Measurements from ENCODE around the gene MMP3.

MMP3 gene

DNA sequence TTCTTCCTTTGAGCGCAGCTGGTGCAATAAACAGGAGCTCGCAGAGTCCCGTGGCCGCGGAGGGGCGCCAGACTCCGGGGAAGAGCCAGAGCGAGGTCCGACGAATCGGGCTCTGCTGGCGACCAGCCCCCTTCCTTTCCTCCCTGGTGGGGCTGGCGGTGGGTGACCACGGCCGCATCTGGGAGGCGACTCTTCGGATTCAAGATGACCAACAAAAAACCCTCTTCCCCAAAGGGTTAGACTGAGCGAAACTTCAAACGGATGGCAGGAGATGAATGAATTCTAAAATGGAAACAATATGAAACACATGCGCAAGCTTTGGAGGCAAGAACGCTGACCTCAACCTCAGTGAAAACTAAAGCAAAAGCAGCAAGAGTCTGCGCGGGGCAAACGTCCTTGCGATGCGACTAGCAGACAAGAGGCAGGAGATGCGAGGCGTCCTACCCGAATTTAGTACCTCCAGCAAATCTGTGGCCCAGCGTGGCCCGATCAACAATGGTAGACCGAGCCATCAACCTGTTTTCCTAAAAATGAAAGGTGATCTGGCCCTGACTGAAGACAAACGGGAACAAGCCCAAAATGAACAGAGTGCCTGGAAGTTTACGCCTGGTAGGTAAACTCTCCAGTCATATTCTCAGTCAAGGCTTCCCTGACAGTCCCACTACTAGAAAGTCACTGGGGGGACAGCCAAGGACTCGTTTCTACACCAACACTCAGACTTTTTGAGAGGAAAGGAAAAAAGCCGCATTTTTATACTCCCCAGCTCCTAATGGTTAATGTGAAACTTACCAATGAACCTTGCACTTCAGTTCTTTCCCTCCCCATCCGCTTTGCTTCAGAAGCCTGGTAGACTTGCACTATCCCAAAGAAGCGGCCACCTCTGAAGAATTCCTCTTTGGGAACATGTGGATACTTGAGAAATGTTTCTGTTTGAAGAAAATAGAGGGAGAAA lies 11.6 kb downstream of the MMP3 start:
- no peak for DNase-seq

DNA sequence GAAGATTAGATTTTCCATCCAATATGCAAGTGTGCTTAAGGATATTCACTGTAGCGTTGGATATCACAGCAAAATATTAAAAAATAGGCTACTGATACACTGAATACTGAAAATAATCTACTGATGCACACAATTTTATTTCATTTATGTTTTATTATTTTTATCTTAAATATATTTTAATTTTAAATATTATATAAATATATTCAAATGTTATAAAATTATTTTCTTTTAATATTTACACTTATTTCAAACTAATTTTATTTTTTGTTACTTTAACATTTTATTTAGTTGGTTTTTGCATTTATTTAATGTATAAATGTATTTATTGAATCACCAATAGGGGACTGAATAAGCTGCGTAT lies 12.3 kb downstream of the MMP3 start:
- DNase-seq, result no peak

DNA sequence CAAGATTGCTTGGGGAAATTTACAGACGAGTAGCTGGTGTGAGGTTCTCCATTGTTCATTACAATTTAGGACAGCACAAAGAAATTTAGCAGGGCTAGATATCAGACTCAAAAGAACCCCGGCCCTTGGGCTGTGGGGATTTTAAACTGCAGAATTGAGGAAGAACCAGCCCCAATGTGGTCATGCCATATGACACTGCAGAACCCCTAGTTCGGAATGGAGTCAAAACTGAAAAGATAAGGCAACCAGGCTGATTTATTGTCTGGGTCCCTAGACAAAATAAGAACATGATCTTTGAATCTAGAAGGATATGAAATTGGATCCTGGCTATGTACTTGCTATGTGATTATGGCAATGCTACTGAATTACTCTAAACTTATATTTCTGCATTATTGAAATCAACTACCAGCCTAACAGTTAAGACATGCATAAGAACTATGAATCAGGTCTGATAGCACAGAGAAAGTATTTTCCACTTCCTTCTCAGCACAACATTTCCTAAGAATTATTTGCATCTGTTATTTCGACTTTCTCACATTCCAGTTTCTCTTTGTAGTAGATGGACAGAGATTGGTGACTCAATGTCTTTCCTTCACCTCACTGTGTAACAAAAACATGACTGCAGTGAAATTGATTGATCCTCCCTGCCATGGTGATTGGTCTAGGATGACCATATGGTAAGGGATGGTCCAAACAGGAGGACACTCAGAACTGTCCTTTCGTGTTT lies 13.2 kb downstream of the MMP3 start:
- DNase-seq, result no peak

DNA sequence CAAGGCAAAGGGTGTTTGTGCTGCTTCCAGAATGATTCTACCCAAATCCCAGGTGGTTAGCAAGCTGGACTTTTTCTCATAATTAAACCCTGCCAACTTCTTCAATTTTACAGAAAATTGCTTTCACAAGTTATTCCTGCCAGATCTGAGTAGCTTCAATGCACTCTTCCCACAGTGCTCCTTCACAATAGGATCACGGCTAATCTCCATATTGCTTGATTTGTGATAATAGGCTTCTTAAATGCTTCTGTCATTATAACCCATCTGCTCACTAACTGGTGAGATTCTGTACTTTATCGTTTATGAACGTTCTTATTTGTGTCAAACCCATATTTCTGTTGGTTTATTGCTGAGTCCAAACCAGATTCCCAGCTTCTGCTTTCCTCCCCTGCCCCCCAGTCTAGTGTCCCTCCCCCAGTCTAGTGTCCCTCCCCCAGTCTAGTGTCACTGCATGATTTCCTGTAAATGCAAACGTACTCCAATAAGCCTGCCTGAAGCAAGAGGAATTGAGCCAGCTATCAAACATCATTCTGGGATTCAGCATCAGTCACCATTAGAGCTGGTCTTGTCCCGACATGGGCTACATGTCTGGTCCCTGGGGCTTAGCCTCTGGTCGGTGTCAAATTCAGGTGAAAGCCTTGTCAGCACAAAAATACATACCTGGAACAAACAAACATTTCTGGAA lies 14.0 kb downstream of the MMP3 start:
- DNase-seq, result no peak

DNA sequence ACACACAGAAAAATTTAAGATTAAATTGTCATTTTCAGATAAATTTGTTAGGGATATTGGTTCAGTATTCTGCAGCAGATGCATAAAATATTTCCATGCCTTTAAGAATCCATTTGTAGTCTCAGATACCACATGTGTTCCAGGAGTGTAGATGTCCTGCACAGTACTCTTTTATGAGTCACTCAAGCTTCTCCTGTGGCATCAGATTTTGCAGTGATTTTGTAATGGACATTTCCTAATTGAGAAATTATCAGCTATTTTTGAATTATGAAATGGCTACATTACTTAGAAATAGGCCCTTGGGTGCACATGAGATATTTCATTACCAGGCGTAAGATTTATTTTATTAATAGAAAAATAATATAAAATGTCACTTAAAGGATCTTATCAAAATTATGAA lies 18.9 kb downstream of the MMP3 start:
- DNase-seq, result no peak

DNA sequence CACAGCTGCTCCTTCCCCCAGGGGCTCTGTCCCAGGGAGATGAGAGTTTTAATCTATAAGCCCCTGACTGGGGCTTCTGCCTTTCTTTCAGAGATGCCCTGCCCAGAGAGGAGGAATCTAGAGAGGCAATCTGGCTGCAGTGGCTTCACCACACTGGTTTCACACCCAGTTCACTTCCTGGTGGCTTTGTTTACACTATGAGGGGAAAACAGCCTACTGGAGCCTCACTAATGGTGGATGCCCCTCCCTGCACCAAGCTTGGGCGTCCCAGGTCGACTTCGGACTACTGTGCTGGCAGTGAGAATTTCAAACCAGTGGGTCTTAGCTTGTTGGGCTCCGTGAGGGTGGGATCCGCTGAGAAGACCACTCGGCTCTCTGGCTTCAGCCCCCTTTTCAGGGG lies 23.9 kb downstream of the MMP3 start:
- DNase-seq, result no peak

DNA sequence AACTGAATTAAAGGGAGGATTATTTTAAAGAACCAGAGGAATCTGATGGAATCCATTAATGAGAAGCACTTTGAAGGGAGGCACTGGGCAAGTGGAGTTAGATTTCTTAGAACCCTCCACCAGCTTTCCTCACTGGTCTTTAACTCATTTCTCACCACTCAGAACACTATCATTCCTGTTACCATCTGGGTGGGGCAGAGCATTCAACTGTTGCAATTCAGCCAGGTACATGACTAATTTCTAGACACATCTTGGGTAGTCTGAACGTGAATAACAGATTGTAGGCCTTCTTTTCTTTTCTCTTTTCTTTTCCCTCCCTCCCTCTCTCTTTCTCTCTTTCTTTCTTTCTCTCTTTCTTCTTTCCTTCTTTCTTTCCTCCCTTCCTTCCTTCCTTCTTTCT lies 29.9 kb downstream of the MMP3 start:
- DNase-seq, result no peak

DNA sequence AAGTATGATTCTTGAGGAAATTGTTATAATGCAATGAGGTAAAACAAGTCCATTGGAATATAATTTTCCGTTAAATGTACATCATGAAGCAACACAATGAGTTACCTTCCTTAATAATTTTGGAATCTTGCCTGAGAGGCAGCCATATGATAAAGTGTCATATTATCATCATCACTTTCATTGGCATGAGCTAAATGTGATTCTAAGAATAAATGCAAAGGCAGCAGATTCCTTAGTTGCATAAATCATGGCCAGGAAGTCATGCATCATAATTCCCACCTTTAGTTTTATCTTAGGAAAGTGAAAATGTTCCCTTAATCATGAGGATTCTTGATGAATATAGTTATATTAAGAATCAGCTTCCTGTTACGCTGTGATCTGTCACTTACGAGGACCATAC lies 31.2 kb downstream of the MMP3 start:
- no peak for DNase-seq

DNA sequence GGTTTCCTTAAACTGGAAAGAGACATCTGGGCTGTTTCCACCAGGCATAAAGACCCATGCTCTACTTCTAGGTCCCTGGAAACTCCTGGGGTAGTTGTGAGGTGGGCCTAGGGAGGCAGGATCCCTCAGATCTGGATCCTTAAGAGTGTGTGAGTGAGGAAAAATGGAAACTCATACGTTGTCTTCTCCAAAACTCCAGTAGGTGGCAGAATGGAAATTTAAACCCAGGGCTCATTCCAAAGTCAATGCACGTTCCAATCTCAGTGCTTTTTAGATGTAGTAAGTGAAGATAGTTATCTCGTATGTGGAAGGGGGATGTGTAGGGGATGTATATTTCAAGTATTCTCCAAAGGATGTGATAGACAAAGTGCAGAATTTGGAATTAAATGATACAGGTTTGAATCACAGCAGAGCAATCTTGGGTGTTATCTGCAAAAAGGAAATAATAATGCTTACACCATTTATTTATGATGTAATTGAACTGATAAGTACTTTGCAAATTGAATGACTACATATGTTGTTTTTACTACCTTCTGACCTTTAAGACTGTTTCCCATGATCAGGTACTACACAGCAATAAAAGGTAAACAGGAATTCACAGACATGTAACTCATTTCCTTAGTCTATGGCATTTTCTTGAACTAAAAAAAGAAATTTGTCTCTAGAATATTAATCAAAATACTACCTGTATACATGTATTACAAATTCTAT lies 32.3 kb downstream of the MMP3 start:
- no peak for DNase-seq

DNA sequence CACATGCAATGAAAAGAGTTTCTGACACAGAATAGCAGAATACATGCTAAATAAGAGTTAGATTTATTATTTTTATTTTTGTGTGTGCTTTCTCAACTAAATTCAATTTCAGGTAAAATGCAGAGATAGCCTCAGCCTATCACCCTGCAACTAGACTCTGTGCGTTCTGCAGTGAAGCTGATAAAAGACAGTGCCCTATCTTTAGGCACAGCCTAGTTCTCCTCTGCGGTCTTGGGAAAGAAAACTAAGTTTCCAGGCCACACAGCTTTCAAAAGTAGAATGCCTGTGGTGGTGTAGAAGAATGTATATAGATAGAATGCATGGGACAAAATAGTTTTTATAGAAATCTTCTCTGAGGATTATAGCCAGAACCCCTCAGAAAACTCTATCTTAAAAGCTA lies 33.4 kb downstream of the MMP3 start:
- no peak for DNase-seq

DNA sequence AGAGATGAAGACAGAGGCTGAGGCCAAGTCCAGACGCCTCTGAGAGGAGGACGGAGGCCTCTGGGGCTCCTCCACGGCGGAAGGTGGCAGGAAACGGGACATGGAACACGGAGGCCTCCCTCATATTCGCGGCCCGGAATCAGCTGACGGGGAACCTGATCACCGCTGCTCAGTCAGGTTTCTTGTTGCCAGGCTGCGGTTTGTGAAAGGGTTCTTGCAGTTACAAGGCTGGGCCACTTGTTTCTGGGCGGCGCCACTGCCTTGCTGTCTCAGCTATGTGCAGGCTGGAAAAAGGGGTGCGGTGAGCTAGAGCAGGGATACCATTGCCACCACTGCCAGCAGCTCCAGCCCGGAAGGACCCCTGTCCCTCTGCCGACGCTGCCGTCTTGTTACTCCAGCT lies 35.5 kb downstream of the MMP3 start:
- no peak for DNase-seq

DNA sequence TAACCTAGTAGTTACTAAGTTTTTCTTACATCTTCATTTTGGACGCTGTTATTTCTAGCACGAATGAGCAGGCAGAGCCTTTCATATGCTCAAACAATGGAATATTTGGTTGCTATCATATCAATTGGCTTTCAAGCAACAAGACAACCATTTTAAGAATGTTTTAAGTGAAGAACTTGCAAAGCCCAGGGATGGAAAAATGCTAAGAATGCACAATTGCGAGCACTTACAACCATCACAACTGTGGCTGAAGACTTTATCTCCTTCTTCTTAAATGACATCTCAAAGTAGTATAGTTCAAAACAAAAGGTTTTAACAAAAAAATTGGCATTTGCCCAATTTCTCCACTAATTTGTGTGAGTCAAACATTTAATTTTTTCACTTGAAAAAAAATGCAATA lies 37.1 kb downstream of the MMP3 start:
- DNase-seq, result no peak

DNA sequence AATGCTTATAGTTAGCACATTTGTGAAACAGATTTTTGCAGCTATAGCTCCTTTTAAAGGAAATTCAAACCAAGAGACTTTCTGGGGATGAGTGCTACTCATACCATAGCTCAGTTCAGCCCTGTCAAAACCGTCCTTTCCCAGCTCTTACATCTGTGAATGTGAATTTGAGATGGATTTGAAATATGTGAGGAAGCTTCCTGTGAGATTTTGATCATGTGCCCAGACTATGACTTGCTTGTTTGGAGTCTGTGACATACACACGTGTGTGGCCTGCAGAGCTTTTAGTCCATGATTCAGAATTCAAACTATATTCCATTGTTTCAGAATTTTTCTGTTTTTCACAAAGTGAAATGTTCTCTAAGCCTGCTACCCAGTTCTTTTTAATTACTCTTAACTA lies 41.1 kb downstream of the MMP3 start:
- no peak for DNase-seq

DNA sequence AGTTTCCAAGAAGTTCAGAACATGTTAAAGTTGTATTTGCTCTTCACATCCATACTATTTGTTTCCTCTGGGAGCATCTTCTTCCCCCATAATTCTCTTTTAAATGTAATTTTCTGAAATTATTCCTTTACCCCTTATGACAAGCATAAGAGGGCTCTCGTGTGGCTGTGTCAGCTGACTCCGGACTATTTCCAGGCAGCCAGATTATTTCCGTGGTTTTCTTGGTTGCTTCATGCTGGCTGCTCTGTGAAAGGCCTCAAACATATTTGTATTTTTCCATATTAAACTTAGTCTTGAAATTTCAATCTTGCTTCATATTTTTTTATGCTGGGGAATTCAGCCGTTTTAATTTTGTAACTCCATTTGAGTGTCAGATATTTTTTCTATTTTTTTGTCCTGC lies 42.6 kb downstream of the MMP3 start:
- DNase-seq, result no peak

DNA sequence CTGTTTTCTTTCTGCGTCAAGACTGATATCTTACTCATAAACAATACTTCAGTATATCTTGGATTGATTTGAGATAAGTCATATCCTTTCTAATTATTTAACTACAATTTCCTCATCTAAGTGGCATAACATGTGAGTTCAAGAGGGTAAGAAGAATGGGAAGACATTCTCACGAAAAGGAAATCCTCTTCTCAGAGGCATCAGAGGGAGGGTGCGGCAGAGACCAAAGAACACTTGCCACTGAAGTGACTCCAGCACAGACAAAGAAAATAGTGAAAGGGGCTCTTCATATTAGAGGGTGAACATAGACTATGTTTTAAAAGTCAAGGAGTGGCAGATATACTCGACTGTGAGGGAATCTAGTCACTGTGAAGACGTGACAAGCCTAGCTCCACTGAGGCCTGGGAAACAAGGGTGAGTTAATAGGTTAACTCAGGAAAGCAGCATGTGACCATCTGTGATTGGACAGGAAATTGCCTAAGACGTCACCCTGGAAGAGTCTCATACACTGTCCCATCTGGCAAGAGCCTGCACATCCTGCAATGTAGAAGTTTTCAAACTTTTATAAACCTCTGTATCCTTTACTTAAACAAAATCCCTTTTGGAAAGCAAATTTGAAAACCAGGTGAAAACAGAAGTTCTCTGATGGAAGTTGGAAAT lies 43.6 kb downstream of the MMP3 start:
- no peak for DNase-seq

DNA sequence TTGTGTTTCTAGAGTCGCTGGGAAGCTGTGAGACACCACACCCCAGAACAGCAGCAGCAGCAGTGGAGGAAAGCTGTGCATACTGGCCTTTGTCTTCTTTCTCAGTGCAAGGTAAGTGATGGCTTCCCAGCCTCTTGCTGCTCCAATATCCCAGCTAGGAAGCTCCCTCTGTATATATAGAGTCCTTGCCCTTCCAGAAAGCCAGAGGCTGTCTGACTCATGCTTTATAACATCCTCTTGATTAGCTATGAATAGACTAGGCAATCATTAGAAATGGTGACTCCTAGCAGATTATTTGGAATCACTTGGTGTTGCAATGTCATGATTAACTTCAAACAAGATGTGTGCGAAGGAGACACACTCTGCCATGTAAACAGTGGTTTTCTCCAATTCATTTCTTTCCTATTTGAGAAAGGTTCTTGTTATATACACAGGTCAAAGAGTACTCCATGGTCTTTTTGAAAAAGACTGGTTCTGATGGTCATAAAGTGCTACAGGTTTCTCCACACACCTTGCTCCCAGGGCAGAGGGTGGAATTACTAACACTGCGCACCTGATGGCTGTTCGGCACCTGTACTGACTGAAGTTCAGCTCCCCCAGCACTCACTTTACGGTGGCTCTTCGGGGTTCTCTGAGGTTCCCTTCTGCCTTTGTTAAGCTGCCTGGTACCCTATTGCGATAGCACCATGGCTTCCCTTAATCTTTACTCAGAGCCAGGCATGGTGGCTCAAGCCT lies 45.2 kb downstream of the MMP3 start, which contains the start of gene MMP1:
MMP1 (minus strand) TSS at position 149 of the 735 bp plus-strand sequence; CDS start at position 81, 68 bp downstream.
- no peak for DNase-seq

DNA sequence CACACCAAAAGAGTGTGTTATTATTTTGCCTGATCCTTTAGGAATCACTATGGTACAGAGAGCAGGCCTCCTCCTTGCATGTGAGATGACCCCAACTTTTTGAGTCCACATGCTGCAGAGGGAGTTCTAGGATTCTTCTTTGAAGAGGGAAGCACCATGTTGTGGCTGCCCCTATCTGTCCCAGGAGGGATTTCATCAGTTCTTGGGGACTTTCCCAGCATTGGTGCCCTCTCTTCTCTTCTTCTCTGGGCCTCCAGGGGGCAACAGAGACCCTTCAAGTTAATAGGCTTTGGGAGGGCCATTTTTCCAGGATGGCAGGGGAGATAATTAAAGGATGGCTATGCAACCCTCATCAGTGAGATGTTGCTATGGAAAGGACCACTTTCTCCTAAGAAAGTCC lies 49.0 kb downstream of the MMP3 start:
- no peak for DNase-seq

DNA sequence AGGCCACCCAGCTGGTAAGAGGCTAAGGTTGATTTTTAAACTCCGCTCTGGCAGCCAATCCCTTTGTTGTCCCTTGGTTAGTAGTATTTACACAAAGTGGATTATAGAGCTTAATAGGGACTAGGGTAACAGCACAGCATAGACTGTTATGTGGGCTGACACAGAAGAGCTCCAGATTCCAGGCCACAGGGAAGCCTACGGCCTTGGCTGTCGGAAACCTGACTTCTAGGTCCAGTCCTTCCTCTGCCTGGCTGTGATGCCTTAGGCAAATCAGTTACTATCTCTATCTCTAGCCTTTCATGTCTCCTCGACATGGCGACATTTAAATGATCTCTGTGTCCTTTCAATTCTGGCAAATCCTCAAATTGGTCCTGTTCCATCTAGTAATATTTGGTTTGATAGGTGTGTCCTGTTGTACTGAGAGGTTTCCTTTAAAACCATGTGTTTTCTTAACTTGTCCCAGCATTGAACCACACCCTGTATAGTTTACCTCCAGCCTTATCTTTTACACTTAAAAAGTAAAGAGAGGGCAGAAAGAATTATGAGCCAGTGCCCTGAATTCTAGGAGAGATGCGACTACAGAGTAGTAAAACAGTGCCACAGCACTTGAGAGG lies 49.6 kb downstream of the MMP3 start:
- DNase-seq, result no peak

DNA sequence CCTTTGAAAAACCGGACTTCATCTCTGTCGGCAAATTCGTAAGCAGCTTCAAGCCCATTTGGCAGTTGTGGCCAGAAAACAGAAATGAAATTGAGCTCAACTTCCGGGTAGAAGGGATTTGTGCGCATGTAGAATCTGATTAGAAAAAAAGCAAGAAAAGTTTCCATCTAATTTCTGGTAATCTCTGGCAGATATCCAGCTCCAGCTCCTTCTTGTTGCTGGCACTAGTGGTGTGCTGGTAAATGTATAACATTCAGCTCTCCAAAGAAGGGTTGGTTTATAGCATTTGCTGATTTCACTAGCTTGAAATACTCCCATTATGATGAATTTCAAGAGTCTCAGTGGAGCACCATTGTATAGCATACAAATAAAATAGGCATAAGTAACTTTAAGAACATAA lies 50.8 kb downstream of the MMP3 start:
- DNase-seq, result no peak

DNA sequence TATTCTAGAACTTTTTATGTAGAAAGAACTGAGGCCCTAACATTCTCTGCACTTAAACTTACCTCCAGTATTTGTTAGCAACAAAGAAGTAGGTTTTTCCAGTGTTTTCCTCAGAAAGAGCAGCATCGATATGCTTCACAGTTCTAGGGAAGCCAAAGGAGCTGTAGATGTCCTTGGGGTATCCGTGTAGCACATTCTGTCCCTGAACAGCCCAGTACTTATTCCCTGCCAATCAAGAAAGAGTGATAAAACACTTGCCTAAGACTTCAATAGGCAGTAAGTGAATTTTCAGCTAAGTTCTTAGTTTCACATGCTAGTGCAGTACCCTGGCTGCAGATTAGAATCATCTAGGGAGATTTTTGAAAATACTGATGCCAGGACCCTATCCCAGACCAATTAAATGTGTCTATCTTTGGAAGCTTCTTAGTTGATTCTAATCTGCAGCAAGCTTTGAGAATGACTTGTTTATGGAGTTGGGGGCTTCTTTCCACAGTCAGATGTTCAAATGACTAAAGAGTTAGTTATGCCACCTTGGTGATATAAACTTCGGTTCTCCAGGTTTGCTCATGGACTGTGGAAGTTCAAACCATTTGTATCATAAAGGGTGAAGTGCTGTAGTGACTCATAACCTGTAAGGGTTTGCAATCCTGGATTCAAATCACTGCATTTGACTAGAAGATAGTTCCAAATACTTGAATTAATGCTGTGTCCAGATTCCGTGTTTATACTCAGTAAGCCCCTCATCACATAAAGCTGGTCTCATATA lies 52.0 kb downstream of the MMP3 start:
- no peak for DNase-seq
